ENCODE results near the gene METAP1. TPM values are rescaled to one million over a fixed set of nuclear protein-coding genes. Genes with fewer than 3 reads are reported as not detected.

The METAP1 gene
- polyA plus RNA-seq, 3 donors, result 15.9 to 21.7 (median 20.6) TPM

DNA sequence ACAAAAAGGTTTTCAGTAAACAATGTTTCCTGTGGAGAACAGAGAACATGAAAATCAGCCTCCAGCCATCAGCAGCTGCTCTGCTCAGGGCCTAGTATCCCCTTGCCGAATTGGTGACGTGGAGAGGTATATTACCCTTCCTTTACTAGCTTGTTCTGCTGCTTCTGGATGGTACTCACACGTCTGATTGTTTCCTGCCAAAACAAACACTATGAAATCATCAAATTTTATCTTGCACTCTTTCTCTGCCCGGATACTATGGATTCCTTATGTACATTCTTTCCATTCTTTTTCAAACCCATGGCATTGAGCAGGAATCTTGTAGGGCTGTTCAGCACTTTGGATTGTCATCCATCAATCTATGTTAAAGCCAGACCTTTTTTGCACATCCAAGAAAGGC lies 18.8 kb upstream of the METAP1 start:
- H3K27ac Mint-ChIP-seq, result no peak overlapping the region
- no peak overlapping the region for H3K4me3 Mint-ChIP-seq
- intact Hi-C loops (cut with micrococcal nuclease), result no loop called here
- no peaks in the 10 kb centered on the region for H3K4me1 Mint-ChIP-seq
- Histone ChIP-seq H3K4me1 (ENCODE audit: control insufficient read depth in 1 of 2, insufficient read depth in 2 of 2, low read length in 2 of 2) (no peaks in the 10 kb centered on the region), H3K4me3 (replicated peaks in 1 of 3; ENCODE audit: low read depth in 2 of 3, low read length in 3 of 3) (no peak overlapping the region), H3K27me3 (ENCODE audit: control insufficient read depth in 2 of 2, insufficient read depth in 2 of 2, low read length in 2 of 2) (no peaks in the 10 kb centered on the region), H3K79me2 (ENCODE audit: insufficient read depth, low read length) (no peaks in the 10 kb centered on the region), H3K27ac (ENCODE audit: low read depth in 1 of 2, low read length in 2 of 2) (no peak overlapping the region), H4K20me1 (ENCODE audit: insufficient read depth, low read length) (no peaks in the 10 kb centered on the region), H2AFZ (ENCODE audit: insufficient read depth, low read depth, low read length, poor library complexity, severe bottlenecking) (no peak overlapping the region), H3K4me2 (replicated peaks; ENCODE audit: extremely low read depth, low read length, poor library complexity, severe bottlenecking) (no peak overlapping the region), H3K9me3 (replicated peaks in 1 of 2; ENCODE audit: control insufficient read depth in 1 of 2, insufficient read depth in 1 of 2, low read length in 2 of 2) (no peaks in the 10 kb centered on the region), H3K36me3 (replicated peaks in 1 of 2; ENCODE audit: control insufficient read depth in 1 of 2, insufficient read depth in 2 of 2, low read length in 2 of 2) (no peaks in the 10 kb centered on the region), H3K9ac (ENCODE audit: insufficient read depth, low read length, poor library complexity, severe bottlenecking) (no peak overlapping the region)
- H3K27me3 Mint-ChIP-seq (ENCODE audit: low read depth in 3 of 3), result peaks cover 0 to 2% (median 1%) of the 10 kb centered on the region in 3 donors
- H3K9me3 Mint-ChIP-seq, result peaks cover 0 to 3% (median 0%) of the 10 kb centered on the region in 7 donors
- 96% methylated on average over 4 of the region's 4 CpGs for WGBS (ENCODE audit: insufficient coverage)
- no peaks in the 10 kb centered on the region for H3K36me3 Mint-ChIP-seq
- TF ChIP-seq, protein P1, sequence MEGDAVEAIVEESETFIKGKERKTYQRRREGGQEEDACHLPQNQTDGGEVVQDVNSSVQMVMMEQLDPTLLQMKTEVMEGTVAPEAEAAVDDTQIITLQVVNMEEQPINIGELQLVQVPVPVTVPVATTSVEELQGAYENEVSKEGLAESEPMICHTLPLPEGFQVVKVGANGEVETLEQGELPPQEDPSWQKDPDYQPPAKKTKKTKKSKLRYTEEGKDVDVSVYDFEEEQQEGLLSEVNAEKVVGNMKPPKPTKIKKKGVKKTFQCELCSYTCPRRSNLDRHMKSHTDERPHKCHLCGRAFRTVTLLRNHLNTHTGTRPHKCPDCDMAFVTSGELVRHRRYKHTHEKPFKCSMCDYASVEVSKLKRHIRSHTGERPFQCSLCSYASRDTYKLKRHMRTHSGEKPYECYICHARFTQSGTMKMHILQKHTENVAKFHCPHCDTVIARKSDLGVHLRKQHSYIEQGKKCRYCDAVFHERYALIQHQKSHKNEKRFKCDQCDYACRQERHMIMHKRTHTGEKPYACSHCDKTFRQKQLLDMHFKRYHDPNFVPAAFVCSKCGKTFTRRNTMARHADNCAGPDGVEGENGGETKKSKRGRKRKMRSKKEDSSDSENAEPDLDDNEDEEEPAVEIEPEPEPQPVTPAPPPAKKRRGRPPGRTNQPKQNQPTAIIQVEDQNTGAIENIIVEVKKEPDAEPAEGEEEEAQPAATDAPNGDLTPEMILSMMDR (IDR thresholded peaks at IDR 0.05), result no peak
- DNase-seq, result no peak

DNA sequence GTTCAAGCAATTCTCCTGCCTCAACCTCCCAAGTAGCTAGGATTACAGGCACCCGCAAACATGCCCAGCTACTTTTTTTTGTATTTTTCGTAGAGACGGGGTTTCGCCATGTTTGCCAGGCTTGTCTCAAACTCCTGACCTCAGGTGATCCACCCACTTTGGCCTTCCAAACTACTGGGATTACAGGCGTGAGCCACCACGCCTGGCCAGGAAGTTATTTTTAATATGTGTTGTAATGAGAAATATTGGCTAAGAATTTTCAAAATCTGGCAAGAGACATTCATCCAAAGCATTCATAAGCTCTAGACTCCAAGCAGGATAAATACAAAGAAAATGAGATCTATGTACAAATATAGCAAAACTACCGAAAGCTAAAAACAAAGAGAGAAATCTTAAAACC lies 18.0 kb upstream of the METAP1 start:
- Mint-ChIP-seq H3K4me3 (no peak overlapping the region), H3K36me3 (no peaks in the 10 kb centered on the region), H3K9me3 (peaks cover 0 to 3% (median 0%) of the 10 kb centered on the region in 7 donors), H3K27ac (no peak overlapping the region), H3K4me1 (no peaks in the 10 kb centered on the region), H3K27me3 (ENCODE audit: low read depth in 3 of 3) (peaks cover 0 to 2% (median 1%) of the 10 kb centered on the region in 3 donors)
- H4K20me1 ChIP-seq (ENCODE audit: insufficient read depth, low read length), result no peaks in the 10 kb centered on the region
- no peak for DNase-seq
- no peak overlapping the region for H3K4me3 ChIP-seq (replicated peaks in 1 of 3; ENCODE audit: low read depth in 2 of 3, low read length in 3 of 3)
- TF ChIP-seq, protein P1 (IDR thresholded peaks at IDR 0.05), result no peak
- no peaks in the 10 kb centered on the region for H3K27me3 ChIP-seq (ENCODE audit: control insufficient read depth in 2 of 2, insufficient read depth in 2 of 2, low read length in 2 of 2)
- H3K4me1 ChIP-seq (ENCODE audit: control insufficient read depth in 1 of 2, insufficient read depth in 2 of 2, low read length in 2 of 2), result no peaks in the 10 kb centered on the region
- H3K4me2 ChIP-seq (replicated peaks; ENCODE audit: extremely low read depth, low read length, poor library complexity, severe bottlenecking), result no peak overlapping the region
- 100% methylated on average over 4 of the region's 7 CpGs for WGBS (ENCODE audit: insufficient coverage)
- H3K9me3 ChIP-seq (replicated peaks in 1 of 2; ENCODE audit: control insufficient read depth in 1 of 2, insufficient read depth in 1 of 2, low read length in 2 of 2), result no peaks in the 10 kb centered on the region
- no peak overlapping the region for H2AFZ ChIP-seq (ENCODE audit: insufficient read depth, low read depth, low read length, poor library complexity, severe bottlenecking)
- no peaks in the 10 kb centered on the region for H3K36me3 ChIP-seq (replicated peaks in 1 of 2; ENCODE audit: control insufficient read depth in 1 of 2, insufficient read depth in 2 of 2, low read length in 2 of 2)
- no peak overlapping the region for H3K9ac ChIP-seq (ENCODE audit: insufficient read depth, low read length, poor library complexity, severe bottlenecking)
- no peaks in the 10 kb centered on the region for H3K79me2 ChIP-seq (ENCODE audit: insufficient read depth, low read length)
- no peak overlapping the region for H3K27ac ChIP-seq (ENCODE audit: low read depth in 1 of 2, low read length in 2 of 2)
- intact Hi-C loops (cut with micrococcal nuclease), result no loop called here

Data from CD14-positive monocyte (primary cell).